Breast epithelium (tissue), 4 donors: ENCODE measurements around the gene OR3A3. TPM values are rescaled to one million over a fixed set of nuclear protein-coding genes. Genes with fewer than 3 reads are reported as not detected.
"Not testable (repeated sequence)": the region's sequence is repeated elsewhere in the genome, so short reads cannot be mapped to it uniquely, and the experiment has no call there.

Experiments
- DNase-seq, 2 donors: peaks; one replicate each; pipeline ENCODE4 v3.0.0-alpha.2; 2019; ENCODE audit warnings: low spot score in 2 of 2
- H3K27ac ChIP-seq, 2 donors: fragments of 200-600 bp; sonication (generic) in 1 of 2; one replicate each; pipeline ENCODE4 v1.5.1; 2016 to 2019; ENCODE audit warnings: mild to moderate bottlenecking in 1 of 2
- H3K27me3 ChIP-seq, 2 donors: fragments of 200-600 bp; sonication (generic) in 1 of 2; one replicate each; pipeline versions ENCODE4 v1.5.1 to v1.6.0; 2017 to 2019; ENCODE audit warnings: control low read depth in 1 of 2, mild to moderate bottlenecking in 1 of 2
- H3K36me3 ChIP-seq: fragments of 200-600 bp; one replicate; pipeline ENCODE4 v1.5.1; 2019
- H3K4me1 ChIP-seq, 2 donors: fragments of 200-600 bp; sonication (generic); one replicate each; pipeline ENCODE4 v1.5.1; 2016 to 2019; ENCODE audit warnings: control low read depth in 1 of 2
- H3K4me3 ChIP-seq, 3 donors: fragments of 200-600 bp; sonication (generic); 1 replicate in 2 of 3; 2 replicates in 1 of 3; pipeline ENCODE4 v1.5.1; 2016 to 2019; ENCODE audit warnings: mild to moderate bottlenecking in 3 of 3, moderate library complexity in 2 of 3
- H3K9me3 ChIP-seq, 2 donors: fragments of 200-600 bp; sonication (generic) in 1 of 2; one replicate each; pipeline ENCODE4 v1.5.1; 2016 to 2019; ENCODE audit warnings: control low read depth in 1 of 2
- POLR2A ChIP-seq: fragments of 450-650 bp; IDR thresholded peaks from one replicate; pipeline ENCODE4 v1.6.1; 2016; ENCODE audit warnings: antibody characterized with exemption, mild to moderate bottlenecking, moderate library complexity
- POLR2AphosphoS5 ChIP-seq, 3 donors: sonication (generic); formaldehyde crosslinking; IDR thresholded peaks; one replicate each; pipeline ENCODE4 v1.6.1; 2017; ENCODE audit warnings: antibody characterized with exemption in 3 of 3
- intact Hi-C: fragments of 100-400 bp; cut with DNase I; formaldehyde crosslinking; loops from one replicate; pipeline ENCODE4 v1.15.1; 2023; ENCODE audit warnings: low total_unique reads
- total RNA-seq, 3 donors: library from RNA; depleted of rRNA; stranded (reverse); fragments of >200 nt; gene quantifications; one replicate each; pipeline ENCODE4 v1.1.0, GENCODE V29; 2016
- TF ChIP-seq, protein P1 (sequence below), 3 donors: fragments of 450-650 bp; IDR thresholded peaks; one replicate each; pipeline ENCODE4 v1.5.1; 2016 to 2017; ENCODE audit warnings: antibody characterized with exemption in 3 of 3, mild to moderate bottlenecking in 3 of 3, moderate library complexity in 3 of 3

Gene OR3A3
- total RNA-seq, 3 donors from 2014 or later, result not detected

DNA sequence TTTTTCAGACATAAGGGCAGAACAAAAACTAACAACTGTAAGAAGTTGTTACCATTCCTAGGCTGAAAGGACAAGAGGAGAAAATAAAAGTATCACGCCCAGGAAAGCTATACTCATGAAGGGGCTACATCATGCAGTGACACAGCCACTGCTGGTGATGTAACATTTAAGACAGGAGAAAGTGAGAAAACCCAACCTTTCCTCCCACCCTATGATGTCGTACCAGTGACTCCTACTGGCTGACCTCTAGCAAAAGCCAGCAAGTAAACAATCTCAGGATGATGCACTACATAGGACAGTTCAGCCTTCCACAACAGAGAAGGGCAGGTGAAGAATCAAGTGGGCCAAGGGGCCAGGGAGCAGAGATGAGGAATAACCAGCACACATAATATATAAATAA, 36.5 kb downstream of the OR3A3 start:
- Histone ChIP-seq H3K4me3 (no peak overlapping the region), H3K27ac (no peak overlapping the region), H3K9me3 (no peaks in the 10 kb centered on the region), H3K36me3 (no peaks in the 10 kb centered on the region), H3K27me3 (no peaks in the 10 kb centered on the region), H3K4me1 (no peaks in the 10 kb centered on the region)
- intact Hi-C loops, result no loop called here
- DNase-seq, result no peak
- TF ChIP-seq, protein P1, sequence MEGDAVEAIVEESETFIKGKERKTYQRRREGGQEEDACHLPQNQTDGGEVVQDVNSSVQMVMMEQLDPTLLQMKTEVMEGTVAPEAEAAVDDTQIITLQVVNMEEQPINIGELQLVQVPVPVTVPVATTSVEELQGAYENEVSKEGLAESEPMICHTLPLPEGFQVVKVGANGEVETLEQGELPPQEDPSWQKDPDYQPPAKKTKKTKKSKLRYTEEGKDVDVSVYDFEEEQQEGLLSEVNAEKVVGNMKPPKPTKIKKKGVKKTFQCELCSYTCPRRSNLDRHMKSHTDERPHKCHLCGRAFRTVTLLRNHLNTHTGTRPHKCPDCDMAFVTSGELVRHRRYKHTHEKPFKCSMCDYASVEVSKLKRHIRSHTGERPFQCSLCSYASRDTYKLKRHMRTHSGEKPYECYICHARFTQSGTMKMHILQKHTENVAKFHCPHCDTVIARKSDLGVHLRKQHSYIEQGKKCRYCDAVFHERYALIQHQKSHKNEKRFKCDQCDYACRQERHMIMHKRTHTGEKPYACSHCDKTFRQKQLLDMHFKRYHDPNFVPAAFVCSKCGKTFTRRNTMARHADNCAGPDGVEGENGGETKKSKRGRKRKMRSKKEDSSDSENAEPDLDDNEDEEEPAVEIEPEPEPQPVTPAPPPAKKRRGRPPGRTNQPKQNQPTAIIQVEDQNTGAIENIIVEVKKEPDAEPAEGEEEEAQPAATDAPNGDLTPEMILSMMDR (IDR thresholded peaks at IDR 0.05), result no peak
- TF ChIP-seq POLR2A (no peak), POLR2AphosphoS5 (IDR thresholded peaks at IDR 0.05) (no peak)

DNA sequence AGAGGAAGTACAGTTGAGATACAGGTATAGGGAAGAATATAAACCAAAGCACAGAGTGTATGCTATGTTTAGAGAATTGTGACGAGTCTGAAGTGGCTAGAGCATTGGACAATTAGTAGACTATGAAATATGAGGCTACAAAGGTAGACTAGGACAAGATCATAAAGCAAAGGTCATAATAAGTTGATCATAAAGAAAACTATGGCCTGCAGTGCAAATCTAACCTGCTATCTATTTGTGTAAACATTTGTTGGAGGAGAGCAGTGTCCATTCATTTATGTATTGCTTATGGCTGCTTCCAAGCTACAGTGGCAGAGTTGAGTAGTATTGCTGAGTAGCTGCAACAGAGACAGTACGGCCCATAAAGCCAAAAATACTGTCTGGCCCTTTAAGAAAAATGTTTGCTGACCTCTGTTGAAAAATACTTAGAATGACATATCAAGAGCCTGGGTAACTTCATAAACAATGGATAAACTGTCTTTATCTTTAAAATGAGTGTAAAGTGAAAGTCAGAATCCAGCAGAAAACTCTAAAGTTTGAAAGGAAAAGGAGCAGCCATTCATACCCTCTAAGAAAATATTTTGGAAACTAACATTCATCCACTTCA, 37.0 kb downstream of the OR3A3 start:
- intact Hi-C loops, result no loop called here
- no peaks in the 10 kb centered on the region for H3K27me3 ChIP-seq
- no peaks in the 10 kb centered on the region for H3K4me1 ChIP-seq
- no peaks in the 10 kb centered on the region for H3K36me3 ChIP-seq
- TF ChIP-seq, protein P1 (IDR thresholded peaks at IDR 0.05), result no peak
- TF ChIP-seq POLR2AphosphoS5 (IDR thresholded peaks at IDR 0.05) (no peak), POLR2A (no peak)
- DNase-seq, result no peak
- H3K9me3 ChIP-seq, result no peaks in the 10 kb centered on the region
- H3K27ac ChIP-seq, result no peak overlapping the region
- no peak overlapping the region for H3K4me3 ChIP-seq

DNA sequence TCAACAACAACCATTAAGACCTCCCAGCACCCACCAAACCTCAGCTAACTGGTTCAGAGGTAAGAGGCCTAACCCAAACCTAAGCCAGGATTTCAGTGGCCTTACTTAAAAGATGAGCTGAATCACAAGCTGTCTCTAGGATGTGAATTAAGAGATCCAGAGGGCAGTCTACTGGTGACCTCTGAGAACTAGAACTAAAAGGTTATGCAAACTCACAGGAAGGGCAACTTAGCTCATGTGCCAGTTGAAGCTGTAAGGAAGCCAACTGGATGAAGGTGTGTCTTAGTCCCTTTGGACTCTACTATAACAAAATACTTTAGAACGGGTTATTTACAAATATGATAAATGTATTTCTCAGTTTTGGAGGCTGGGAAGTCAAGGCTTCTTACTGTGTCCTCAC, 55.2 kb downstream of the OR3A3 start:
- H3K27me3 ChIP-seq, H3K4me1 ChIP-seq, H3K36me3 ChIP-seq, intact Hi-C loops, DNase-seq, H3K27ac ChIP-seq, H3K4me3 ChIP-seq, H3K9me3 ChIP-seq: not testable (repeated sequence)

DNA sequence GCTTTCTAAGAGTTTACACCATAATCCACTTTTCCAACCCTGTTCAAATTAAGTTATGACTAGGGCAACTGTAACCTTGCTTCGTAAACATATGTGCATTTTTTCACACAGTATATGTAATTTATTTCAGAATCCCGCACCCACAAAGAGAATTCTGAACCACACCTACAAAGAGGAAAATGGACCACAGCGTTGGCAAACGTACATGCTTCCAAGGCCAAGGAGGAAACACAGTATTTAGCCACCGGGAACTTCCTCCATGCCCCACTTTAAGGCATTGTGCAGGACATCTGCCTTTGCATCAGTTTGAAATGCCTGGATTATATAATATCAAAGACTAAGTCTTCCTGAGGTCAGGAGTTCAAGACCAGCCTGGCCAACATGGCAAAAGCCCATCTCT, 58.4 kb downstream of the OR3A3 start:
- Histone ChIP-seq H3K9me3 (no peaks in the 10 kb centered on the region), H3K27me3 (no peaks in the 10 kb centered on the region), H3K4me1 (no peaks in the 10 kb centered on the region), H3K4me3 (no peak overlapping the region), H3K27ac (no peak overlapping the region), H3K36me3 (no peaks in the 10 kb centered on the region)
- no peak for DNase-seq
- intact Hi-C loops, result no loop called here
- TF ChIP-seq POLR2AphosphoS5 (IDR thresholded peaks at IDR 0.05) (no peak), POLR2A (no peak)
- TF ChIP-seq, protein P1 (IDR thresholded peaks at IDR 0.05), result no peak

DNA sequence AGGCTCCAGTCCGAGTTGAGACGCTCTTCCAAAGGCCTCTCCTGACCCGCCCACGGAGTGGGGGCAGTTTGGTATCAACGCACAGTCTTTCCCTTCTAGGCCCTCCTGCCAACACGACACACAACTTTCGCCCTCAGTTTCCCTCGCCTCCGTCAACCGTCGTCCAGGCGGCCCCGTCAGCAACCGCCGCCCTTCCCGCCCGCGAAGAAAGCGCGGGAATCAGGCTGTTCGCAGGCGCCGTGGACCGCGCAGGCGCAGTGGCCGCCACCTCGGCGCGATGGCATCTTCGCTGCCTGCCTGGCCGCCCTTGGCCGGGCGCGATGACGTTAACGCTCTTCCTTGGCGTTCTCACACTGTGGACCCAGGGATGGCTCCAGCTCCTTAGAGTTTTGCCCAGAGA, 60.4 kb downstream of the OR3A3 start, which contains the start of gene SPATA22:
TSS of gene SPATA22 (minus strand) at position 221 of the 400 bp plus-strand sequence. CDS start 2,494 bp downstream, outside the sequence.
- Histone ChIP-seq H3K4me1 (no peaks in the 10 kb centered on the region), H3K4me3 (no peak within 1 kb of the TSS), H3K27me3 (no peaks in the 10 kb centered on the region), H3K9me3 (no peaks in the 10 kb centered on the region), H3K36me3 (no peaks in the 10 kb centered on the region), H3K27ac (no peak within 1 kb of the TSS)
- TF ChIP-seq POLR2A, result no peak
- TF ChIP-seq, protein P1 (IDR thresholded peaks at IDR 0.05), result no peak
- TF ChIP-seq POLR2AphosphoS5 (IDR thresholded peaks at IDR 0.05), result no peak
- intact Hi-C loops, result no loop called here
- DNase-seq, result no peak

DNA sequence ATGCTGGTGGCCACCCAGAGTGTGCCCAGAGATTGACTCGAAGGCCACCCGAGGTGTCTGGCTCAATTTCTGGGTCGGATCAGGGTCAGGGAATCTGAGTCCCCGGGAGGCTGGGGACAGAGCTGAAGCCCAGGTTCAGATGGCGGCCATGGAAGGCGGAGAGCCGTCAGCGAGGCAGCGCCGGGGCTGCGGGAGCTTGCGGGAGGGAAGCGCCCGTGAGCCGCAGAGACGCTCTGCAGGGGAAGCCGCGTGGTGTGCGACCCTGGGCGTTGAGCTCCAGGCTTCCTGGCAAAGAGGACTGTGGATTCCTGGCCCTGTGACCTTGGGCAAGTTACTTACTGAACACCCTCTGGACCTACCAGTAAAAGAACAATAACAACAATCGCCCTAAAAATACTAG, 61.0 kb downstream of the OR3A3 start:
- Histone ChIP-seq H3K4me1 (no peaks in the 10 kb centered on the region), H3K27me3 (no peaks in the 10 kb centered on the region), H3K9me3 (no peaks in the 10 kb centered on the region), H3K27ac (no peak overlapping the region), H3K4me3 (no peak overlapping the region), H3K36me3 (no peaks in the 10 kb centered on the region)
- no peak for DNase-seq
- TF ChIP-seq POLR2AphosphoS5 (IDR thresholded peaks at IDR 0.05), result no peak
- TF ChIP-seq, protein P1 (IDR thresholded peaks at IDR 0.05), result no peak
- no peak for TF ChIP-seq POLR2A
- intact Hi-C loops, result no loop called here
